Measurements from ENCODE around the gene TTC13.

Gene TTC13

GRCh38 chr1:230943048-230943593, 35.5 kb downstream of the TTC13 start:
- no peak for DNase-seq

- DNase-seq: no peak
Measured at GRCh38 chr1:230940848-230941247, 37.8 kb downstream of the TTC13 start.

GRCh38 chr1:230939806-230940489, 38.7 kb downstream of the TTC13 start:
- no peak for DNase-seq

GRCh38 chr1:230938924-230939368, 39.7 kb downstream of the TTC13 start:
- DNase-seq: no peak

GRCh38 chr1:230937371-230937770, 41.3 kb downstream of the TTC13 start:
- DNase-seq: no peak

- no peak for DNase-seq
Measured at GRCh38 chr1:230936475-230936874, 42.2 kb downstream of the TTC13 start.

GRCh38 chr1:230935852-230936251, 42.8 kb downstream of the TTC13 start:
- no peak for DNase-seq

- DNase-seq: no peak
Measured at GRCh38 chr1:230930986-230931385, 47.7 kb downstream of the TTC13 start.

GRCh38 chr1:230926182-230926581, 52.5 kb downstream of the TTC13 start:
- no peak for DNase-seq

GRCh38 chr1:230925608-230926007, 53.1 kb downstream of the TTC13 start:
- DNase-seq: no peak

- DNase-seq: no peak
Measured at GRCh38 chr1:230923176-230923575, 55.5 kb downstream of the TTC13 start.

GRCh38 chr1:230922620-230923019, 56.0 kb downstream of the TTC13 start:
- no peak for DNase-seq

GRCh38 chr1:230919207-230919606, 59.5 kb downstream of the TTC13 start:
- no peak for DNase-seq

GRCh38 chr1:230917284-230918135, 61.2 kb downstream of the TTC13 start:
- DNase-seq: peak; percentile 90

GRCh38 chr1:230916587-230917283, 61.9 kb downstream of the TTC13 start:
- no peak for DNase-seq

- no peak for DNase-seq
Measured at GRCh38 chr1:230915078-230915477, 63.6 kb downstream of the TTC13 start.

GRCh38 chr1:230913496-230913895, 65.2 kb downstream of the TTC13 start:
- no peak for DNase-seq

GRCh38 chr1:230910755-230911117, 67.9 kb downstream of the TTC13 start:
- DNase-seq: no peak

GRCh38 chr1:230909974-230910754, 68.5 kb downstream of the TTC13 start:
- no peak for DNase-seq

GRCh38 chr1:230907472-230908205, 71.0 kb downstream of the TTC13 start:
- DNase-seq: no peak

- DNase-seq: no peak
Measured at GRCh38 chr1:230906226-230906625, 72.4 kb downstream of the TTC13 start.

GRCh38 chr1:230905733-230906132, 72.9 kb downstream of the TTC13 start:
- no peak for DNase-seq

All from CD4-positive, alpha-beta T cell treated with Interleukin-17A for 4 hours (primary cell).